Mesothelial cell of epicardium (in vitro differentiated cells): Measurements from ENCODE around the gene ZDHHC8. TPM values are rescaled to one million over a fixed set of nuclear protein-coding genes. Genes with fewer than 3 reads are reported as not detected.

ENCODE experiments used
- DNase-seq, 2 experiments: peaks; one replicate each; pipeline ENCODE4 v3.0.0; 2021; ENCODE audit warnings: low spot score in 2 of 2; ENCODE audit not compliant: unreplicated experiment in 2 of 2
- H3K27ac Mint-ChIP-seq: 2 replicates; pipeline ENCODE4 v1.8.0; 2021; ENCODE audit warnings: mixed read lengths
- H3K27me3 Mint-ChIP-seq: 2 replicates; pipeline ENCODE4 v1.8.0; 2021; ENCODE audit warnings: low read depth, mixed read lengths
- H3K36me3 Mint-ChIP-seq: 2 replicates; pipeline ENCODE4 v1.8.0; 2021; ENCODE audit warnings: mixed read lengths
- H3K4me1 Mint-ChIP-seq: 2 replicates; pipeline ENCODE4 v1.8.0; 2021; ENCODE audit warnings: mixed read lengths
- H3K4me3 Mint-ChIP-seq: 2 replicates; pipeline ENCODE4 v1.8.0; 2021; ENCODE audit warnings: mild to moderate bottlenecking, moderate library complexity, mixed read lengths
- H3K9me3 Mint-ChIP-seq: 2 replicates; pipeline ENCODE4 v1.8.0; 2021; ENCODE audit warnings: mixed read lengths
- total RNA-seq: library from RNA; stranded (reverse); gene quantifications from 3 replicates; pipeline ENCODE4 v1.2.1, GENCODE V29; 2021
- TF ChIP-seq, protein P1 (sequence below): fragments of 200-600 bp; sonication (generic); IDR thresholded peaks from one replicate; pipeline ENCODE4 v1.5.0; 2021; ENCODE audit warnings: antibody characterized with exemption; ENCODE audit not compliant: unreplicated experiment

The ZDHHC8 gene
- total RNA-seq, 1 donor from 2014 or later: 86.2 TPM

- DNase-seq: no peak
- Mint-ChIP-seq H3K4me3 (no peak overlapping the region), H3K36me3 (no peaks in the 10 kb centered on the region), H3K27me3 (no peaks in the 10 kb centered on the region), H3K9me3 (no peaks in the 10 kb centered on the region), H3K27ac (peak overlapping the region; percentile 67), H3K4me1 (peaks cover 12% of the 10 kb centered on the region)
- TF ChIP-seq, protein P1, sequence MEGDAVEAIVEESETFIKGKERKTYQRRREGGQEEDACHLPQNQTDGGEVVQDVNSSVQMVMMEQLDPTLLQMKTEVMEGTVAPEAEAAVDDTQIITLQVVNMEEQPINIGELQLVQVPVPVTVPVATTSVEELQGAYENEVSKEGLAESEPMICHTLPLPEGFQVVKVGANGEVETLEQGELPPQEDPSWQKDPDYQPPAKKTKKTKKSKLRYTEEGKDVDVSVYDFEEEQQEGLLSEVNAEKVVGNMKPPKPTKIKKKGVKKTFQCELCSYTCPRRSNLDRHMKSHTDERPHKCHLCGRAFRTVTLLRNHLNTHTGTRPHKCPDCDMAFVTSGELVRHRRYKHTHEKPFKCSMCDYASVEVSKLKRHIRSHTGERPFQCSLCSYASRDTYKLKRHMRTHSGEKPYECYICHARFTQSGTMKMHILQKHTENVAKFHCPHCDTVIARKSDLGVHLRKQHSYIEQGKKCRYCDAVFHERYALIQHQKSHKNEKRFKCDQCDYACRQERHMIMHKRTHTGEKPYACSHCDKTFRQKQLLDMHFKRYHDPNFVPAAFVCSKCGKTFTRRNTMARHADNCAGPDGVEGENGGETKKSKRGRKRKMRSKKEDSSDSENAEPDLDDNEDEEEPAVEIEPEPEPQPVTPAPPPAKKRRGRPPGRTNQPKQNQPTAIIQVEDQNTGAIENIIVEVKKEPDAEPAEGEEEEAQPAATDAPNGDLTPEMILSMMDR: no peak
Observed at GRCh38 chr22:20137671-20138416, 6.2 kb downstream of the ZDHHC8 start.

GRCh38 chr22:20138417-20138738, 6.8 kb downstream of the ZDHHC8 start:
- no peaks in the 10 kb centered on the region for H3K9me3 Mint-ChIP-seq
- DNase-seq: no peak
- H3K4me3 Mint-ChIP-seq: no peak overlapping the region
- no peaks in the 10 kb centered on the region for H3K27me3 Mint-ChIP-seq
- no peak overlapping the region for H3K27ac Mint-ChIP-seq
- peaks cover 7% of the 10 kb centered on the region for H3K4me1 Mint-ChIP-seq
- TF ChIP-seq, protein P1: no peak
- H3K36me3 Mint-ChIP-seq: no peaks in the 10 kb centered on the region

GRCh38 chr22:20138868-20139267, 7.3 kb downstream of the ZDHHC8 start:
- H3K4me3 Mint-ChIP-seq: no peak overlapping the region
- no peaks in the 10 kb centered on the region for H3K27me3 Mint-ChIP-seq

DNA sequence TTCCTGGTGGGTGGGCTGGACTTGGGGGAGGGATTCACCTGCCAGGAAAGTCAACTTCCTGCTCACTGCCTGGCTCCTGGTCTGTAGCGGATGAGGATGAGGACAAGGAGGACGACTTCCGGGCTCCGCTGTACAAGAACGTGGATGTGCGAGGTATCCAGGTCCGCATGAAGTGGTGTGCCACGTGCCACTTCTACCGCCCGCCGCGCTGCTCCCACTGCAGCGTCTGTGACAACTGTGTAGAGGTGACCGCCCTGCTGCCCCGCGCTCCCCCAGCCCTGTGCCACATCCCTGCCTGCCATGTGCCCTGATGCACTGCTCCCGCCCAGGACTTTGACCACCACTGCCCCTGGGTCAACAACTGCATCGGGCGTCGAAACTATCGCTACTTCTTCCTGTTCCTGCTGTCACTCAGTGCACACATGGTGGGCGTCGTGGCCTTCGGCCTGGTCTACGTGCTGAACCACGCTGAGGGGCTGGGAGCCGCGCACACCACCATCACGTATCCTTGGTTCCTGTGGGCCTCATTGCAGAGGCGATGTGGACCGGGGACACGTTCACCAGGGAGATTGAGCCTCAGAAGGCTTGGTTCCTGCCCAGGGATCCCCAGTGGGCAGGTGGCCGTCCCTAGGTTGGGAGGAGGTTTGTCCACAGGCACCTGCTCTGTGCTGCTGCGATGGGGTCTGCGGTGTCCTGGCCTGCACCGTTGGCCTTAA, 7.9 kb downstream of the ZDHHC8 start:
- H3K27me3 Mint-ChIP-seq: no peaks in the 10 kb centered on the region
- no peaks in the 10 kb centered on the region for H3K9me3 Mint-ChIP-seq
- DNase-seq: no peak
- peaks cover 5% of the 10 kb centered on the region for H3K4me1 Mint-ChIP-seq
- no peaks in the 10 kb centered on the region for H3K36me3 Mint-ChIP-seq
- TF ChIP-seq, protein P1: no peak
- no peak overlapping the region for H3K4me3 Mint-ChIP-seq
- H3K27ac Mint-ChIP-seq: no peak overlapping the region

More at GRCh38 chr22:20138868-20139267, 7.3 kb downstream of the ZDHHC8 start:
- H3K27ac Mint-ChIP-seq: no peak overlapping the region
- H3K4me1 Mint-ChIP-seq: peaks cover 5% of the 10 kb centered on the region
- H3K36me3 Mint-ChIP-seq: no peaks in the 10 kb centered on the region
- TF ChIP-seq, protein P1: no peak
- no peak for DNase-seq
- no peaks in the 10 kb centered on the region for H3K9me3 Mint-ChIP-seq

DNA sequence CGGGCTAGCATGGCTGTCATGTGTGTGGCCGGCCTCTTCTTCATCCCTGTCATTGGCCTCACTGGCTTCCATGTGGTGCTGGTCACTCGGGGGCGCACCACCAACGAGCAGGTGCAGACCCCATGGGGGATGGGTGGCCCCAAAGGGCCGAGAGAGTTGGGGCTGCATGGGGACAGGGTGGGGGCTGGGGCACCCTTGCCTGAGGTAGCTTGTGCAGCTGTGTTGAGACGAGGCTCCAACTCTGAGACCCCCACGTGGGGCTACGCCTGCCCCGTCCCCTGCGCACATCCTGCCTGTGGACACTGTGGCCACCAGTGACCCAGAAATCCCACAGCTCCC, 8.5 kb downstream of the ZDHHC8 start:
- H3K4me1 Mint-ChIP-seq: peaks cover 5% of the 10 kb centered on the region

More for the DNA sequence above, 8.5 kb downstream of the ZDHHC8 start:
- Mint-ChIP-seq H3K9me3 (no peaks in the 10 kb centered on the region), H3K27ac (no peak overlapping the region), H3K36me3 (no peaks in the 10 kb centered on the region), H3K4me3 (no peak overlapping the region), H3K27me3 (no peaks in the 10 kb centered on the region)
- TF ChIP-seq, protein P1: no peak
- DNase-seq: no peak
